Measurements from ENCODE around the gene NKAPD1.
"Not testable (repeated sequence)": the region's sequence is repeated elsewhere in the genome, so short reads cannot be mapped to it uniquely, and the experiment has no call there.

NKAPD1 gene

GRCh38 chr11:112086422-112087191, 12.5 kb downstream of the NKAPD1 start, which contains the start of the genes SDHD and TIMM8B:
Gene SDHD, plus strand, starts transcription at chr11:112086873. Its CDS starts 35 bp downstream, at chr11:112086908.
Gene TIMM8B, minus strand, starts transcription at chr11:112086756. Its CDS starts 33 bp downstream, at chr11:112086723.
- peak; percentile 95 for DNase-seq

- no peak for DNase-seq
Observed at GRCh38 chr11:112087212-112087611, 13.1 kb downstream of the NKAPD1 start.

GRCh38 chr11:112095302-112095701, 21.2 kb downstream of the NKAPD1 start:
- DNase-seq, result not testable (repeated sequence)

DNA sequence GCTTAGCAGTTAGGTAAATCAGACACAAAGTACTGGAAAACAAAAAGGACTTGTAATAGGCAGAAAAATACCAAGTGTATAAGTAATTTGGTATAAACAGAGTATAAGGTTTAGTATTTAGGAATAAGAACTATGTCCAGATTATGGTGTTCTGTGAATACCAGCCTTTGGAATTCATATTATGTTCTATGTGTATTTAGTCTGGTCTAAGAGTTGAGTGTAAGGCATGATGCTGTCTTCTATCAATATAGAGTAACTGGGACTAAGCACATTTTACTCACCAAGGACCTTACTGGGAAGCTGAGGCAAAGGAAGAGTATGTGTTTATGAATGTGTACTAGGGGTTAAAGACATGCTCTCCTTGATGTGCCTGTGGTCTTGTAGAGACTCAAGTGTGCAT, 22.1 kb downstream of the NKAPD1 start:
- no peak for DNase-seq

- DNase-seq, result no peak
Observed at GRCh38 chr11:112097734-112098528, 23.8 kb downstream of the NKAPD1 start.

DNA sequence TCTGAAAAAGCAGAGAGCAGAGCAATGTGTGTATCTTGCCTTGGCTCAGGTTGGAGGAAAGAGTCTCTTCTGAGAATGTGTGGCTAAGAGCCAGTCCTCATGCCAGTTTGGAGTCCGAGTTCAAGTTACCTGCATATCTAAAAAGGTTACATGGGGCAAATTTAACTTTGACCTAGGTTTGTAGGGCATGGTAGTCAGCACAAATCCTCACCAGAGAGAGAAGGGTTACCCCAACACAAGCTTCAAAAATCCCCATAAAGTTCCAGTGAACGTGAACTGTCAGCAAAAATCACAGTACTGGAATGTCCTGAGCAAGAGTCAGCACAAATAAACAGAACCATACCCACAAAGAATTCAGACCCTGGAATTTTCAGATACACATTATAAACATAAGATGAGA, 26.4 kb downstream of the NKAPD1 start:
- no peak for DNase-seq

DNA sequence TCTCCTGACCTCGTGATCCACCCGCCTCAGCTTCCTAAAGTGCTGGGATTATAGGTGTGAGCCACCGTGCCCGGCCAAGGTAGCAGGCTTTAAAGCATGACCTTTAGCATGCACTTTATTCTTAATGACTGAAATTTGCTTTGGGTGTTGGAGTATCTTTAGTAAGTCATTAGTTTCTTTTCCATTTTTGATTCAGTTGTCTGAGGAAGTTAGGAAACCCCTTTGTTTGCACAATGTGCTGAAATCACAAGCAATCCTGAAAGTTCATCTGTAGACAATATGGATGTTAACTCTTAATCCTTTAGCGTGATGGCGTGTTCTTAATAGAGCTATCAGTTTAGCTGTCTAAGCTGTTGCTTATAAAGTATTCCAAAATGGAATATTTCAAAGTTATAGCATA, 29.3 kb downstream of the NKAPD1 start:
- no peak for DNase-seq

- no peak for DNase-seq
Observed at GRCh38 chr11:112106070-112106469, 32.0 kb downstream of the NKAPD1 start.

DNA sequence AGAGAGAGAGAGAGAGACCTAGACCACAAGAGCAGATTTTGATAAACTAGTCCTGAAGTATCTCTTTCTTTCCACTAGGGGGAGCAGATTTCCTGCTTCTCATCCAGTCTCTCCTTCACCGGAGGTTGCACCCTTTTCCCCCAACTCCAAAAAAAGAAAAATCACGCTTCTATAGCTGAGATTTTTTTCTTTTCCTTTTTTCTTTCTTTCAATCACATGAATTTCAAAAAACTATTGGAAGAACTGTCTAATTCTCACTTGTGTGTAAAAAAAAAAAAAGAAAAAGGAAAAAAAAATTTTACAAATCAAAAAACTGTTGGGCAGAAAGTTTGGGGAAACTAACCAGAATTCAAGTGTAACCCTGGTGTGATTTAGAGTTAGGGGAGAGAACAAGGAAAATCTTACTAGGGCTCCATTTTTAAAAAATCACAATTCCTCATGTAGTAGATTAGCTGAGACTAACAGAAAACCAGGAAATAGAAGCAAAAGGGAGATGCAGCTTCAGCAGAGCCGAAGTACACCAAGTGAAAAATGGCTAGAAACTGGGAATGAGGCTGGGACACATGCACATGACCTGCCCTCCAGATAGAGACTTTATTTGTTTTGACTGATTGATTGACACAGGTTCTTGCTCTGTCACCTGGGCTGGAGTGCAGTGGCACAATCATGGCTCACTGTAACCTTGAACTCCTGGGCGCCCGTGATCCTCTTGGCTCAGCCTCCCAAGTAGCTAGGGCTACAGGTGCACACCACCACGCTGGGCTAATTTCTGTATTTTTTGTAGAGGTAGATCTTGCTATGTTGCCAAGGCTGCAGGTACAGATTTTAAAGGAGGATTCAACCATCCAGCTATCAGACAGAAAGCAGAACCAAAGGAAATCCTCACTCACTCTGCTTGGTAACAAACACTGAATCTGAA, 39.7 kb downstream of the NKAPD1 start:
- DNase-seq, result no peak

DNA sequence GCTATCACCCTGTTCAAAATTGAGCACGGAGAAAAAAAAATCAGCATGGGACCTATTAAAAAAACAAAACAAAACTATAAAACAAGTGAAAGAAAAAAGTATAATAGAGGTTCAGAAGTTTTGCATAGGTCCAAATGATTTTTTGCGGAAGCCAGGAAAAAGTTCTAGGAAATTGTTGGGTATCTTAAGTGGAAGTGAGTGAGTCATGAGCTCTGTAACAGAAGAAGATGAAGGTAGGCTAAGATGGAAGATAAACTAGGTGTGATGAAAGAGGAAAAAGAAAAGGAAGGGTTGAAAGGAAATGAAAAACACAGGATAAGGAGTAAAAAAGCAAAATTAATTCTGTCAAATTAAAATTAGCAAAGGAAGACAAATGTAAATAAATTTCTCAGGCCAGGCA, 40.4 kb downstream of the NKAPD1 start:
- DNase-seq, result no peak

GRCh38 chr11:112115386-112115785, 41.3 kb downstream of the NKAPD1 start:
- DNase-seq, result no peak

DNA sequence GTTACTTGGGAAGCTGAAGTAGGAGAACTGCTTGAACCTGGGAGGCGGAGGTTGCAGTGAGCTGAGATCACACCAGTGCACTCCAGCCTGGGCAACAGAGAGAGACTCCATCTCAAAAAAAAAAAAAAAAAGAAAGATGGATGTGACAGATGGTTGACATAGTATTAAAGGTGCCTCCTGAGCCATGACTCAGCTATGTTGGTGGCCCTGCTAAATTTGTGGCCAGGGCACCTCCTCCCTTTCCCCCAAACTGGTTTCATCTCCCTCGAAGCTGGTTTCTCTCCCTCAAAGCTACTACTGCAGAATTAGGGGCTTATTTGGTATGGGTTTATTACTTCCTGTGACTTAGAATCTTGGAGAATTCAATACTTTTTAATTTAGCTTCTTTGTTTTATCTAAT, 44.1 kb downstream of the NKAPD1 start:
- DNase-seq, result no peak

DNA sequence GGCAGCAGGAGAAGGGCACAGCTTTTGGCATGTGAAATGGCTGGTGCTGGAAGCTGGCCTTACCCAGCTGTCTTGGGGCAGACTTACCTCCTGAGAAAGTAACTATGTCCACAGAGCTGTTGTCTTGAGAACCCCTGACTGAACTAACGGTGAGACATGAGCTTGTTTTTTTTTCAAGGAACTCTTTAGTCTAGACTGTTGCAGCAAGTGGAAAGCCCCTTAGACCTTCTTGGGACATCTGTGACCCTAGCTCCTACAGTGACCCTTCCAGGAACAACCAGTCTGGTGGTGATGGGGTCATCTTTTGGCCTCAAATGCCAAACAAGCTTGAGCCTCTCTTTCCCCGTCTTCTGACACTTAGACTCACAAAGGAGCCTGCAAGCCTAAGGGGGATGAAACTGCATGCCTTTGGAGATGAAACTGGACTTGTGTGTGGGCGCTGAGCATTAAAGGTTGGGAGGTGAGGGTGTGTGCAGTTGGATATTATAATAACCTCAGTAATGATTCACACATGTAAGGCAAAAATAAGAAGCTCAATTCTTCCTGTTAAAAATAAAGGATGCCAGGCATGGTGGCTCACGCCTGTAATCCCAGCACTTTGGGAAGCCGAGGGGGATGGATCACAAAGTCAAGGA, 48.0 kb downstream of the NKAPD1 start:
- no peak for DNase-seq

DNA sequence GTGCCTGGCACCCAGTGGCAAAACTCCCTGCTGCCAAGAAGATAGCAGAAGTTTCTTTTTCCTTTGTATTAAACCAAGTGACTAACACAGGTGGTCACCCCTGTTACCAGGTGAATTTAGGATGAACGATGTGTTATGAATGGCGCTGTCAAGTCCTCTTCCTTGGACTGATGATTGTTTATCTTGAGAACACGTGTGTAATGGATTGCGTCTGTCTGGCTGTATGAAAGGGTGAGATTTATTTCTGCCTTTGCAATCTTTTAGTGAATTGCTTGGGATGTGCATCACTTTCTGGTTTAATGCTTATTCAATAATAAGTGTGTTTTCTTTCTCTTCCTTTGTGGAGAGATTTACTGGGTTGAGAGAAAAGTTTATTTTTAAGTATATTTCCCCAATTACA, 49.0 kb downstream of the NKAPD1 start:
- DNase-seq, result no peak

DNA sequence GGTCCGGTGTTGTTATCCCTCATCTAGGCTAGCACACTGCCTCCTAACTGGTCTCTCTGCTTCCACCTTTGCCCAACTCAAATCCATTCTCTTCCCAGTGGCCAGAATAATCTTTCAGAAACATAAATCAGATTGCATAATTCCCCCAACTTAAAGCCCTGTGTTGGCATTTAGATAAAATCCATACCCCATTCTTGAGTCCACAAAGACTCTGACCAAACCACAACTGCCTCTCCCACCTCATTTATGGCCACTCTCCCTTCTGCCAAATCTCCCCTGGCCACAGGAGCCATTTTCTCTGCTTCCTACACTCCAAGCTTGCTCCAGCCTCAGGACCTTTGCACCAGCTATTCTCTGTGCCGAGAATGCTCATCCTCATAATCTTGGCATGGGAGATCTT, 53.0 kb downstream of the NKAPD1 start:
- no peak for DNase-seq

DNA sequence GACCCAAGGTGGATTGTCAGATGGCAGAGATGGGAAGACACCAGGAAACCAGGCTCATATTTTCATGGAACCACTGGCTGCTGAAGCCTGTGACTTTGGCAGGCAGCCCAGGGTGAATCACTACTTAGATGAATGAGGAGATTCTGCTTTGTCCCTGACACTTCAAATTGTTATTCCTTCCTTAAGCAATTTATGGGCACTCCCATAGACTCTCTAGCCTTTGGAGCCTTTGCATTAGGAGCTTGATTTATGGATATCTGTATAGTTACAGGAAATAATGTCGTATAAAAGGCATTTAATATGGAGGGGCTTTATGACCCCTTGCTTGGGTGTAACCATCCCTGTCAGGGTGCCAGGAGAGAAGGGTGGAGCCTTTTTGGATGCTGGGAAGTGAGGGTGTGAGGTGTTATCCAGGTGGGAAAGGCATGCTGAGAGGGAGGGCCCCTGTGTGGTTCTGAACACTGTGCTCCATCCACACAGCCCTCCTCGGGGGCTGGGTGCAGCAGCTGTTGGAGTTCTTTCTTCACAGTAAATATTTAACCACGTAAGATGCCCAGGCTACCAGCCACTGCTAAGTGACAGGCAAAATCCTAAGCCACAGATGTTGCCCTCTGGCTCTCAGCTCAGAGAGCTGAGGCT, 54.5 kb downstream of the NKAPD1 start:
- DNase-seq, result no peak

- DNase-seq, result no peak
Observed at GRCh38 chr11:112129656-112130055, 55.6 kb downstream of the NKAPD1 start.

DNA sequence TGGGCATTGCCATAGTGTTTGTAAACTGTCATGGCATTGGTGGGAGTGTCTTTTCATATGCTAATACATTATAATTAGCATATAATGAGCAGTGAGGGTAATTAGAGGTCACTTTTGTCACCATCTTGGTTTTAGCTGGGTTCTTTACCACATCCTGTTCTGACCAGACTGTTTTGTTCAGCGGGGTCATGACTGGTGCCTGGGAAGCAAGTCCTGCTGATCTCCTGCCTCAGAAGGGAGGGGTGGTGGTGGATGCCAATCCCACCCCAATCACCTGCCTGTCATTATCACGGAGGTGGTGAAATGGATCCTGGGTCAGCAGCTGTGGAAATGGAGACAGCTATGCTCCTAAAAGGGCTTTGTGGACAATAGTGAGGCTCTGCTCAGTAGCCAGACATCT, 58.6 kb downstream of the NKAPD1 start:
- DNase-seq, result no peak

GRCh38 chr11:112134473-112134872, 60.4 kb downstream of the NKAPD1 start:
- DNase-seq, result no peak

Measured in stimulated activated CD8-positive, alpha-beta memory T cell treated with anti-CD3 and anti-CD28 coated beads, Interleukin-4, amount 100 ng/mL, for 48 hours (primary cell).